NCI-H146 treated with DMSO at 0.1 percent for 48 hours (cell line): ENCODE data around the gene PTPN9.
"Not testable (repeated sequence)": the region's sequence is repeated elsewhere in the genome, so short reads cannot be mapped to it uniquely, and the experiment has no call there.

Experiments used
- DNase-seq: peaks from one replicate; lab custom pipeline; 2025; ENCODE audit not compliant: unreplicated experiment; lab: John Stamatoyannopoulos, UW

PTPN9 gene

DNA sequence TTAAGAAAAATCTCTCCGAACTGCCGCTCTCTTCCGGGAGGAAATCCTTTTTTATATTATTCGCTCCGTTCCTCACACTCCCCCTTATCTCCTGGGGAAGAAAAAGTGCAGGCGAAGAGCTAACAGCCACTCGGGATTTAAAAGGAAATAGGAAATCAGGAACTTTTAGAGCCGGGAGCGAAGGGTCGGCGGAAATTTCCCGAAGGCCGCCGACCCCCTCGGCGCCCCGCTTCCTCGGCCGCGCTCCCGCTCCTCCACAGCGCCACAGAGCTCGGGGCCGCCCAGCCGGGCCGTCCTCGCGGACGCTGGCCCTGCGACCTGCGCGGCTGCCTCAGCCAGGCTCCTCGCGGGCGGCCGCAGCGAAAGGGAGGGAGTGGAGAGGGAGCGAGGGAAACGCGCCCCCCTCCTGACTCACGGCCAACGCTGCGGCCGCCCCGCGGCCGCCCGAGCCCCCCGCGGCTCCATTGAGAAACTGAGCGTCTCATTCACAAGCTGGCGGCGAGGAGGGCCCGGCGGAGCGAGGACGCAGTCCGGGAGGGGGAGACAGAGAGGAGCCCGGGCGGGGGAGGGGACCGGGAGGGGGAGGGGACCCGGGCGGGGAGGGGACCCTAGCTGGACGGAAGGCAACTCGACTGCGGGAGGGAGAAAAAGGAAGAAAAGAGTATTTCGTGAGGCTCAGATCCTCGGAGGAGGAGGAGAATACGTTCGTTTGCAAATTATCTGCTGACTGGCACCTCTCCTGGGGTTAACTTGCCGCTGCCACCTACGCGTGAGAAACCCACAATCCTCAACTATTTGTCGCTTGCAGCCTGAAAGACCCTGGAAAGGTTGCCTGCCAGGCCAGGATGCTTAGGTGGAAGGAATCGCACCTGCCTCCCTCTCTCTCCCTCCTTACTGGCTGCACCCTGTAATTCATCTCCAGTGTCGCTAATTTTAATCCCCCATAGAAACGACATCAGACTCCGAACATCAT is at the start of gene PTPN9:
Gene PTPN9, minus strand, starts transcription at position 368 of the 973 bp plus-strand sequence. CDS start 539 bp downstream, outside the sequence.
- peak; percentile 56 for DNase-seq

- peak; percentile 63 for DNase-seq
Observed at GRCh38 chr15:75625542-75626347, 46.6 kb upstream of the PTPN9 start, which contains the start of gene SNUPN. Gene SNUPN (minus strand): TSS chr15:75625725. CDS start chr15:75621051, 4,674 bp downstream.

GRCh38 chr15:75622505-75622904 is 43.4 kb upstream of the PTPN9 start:
- DNase-seq = no peak

GRCh38 chr15:75620841-75621391 is 41.8 kb upstream of the PTPN9 start:
- no peak for DNase-seq

DNA sequence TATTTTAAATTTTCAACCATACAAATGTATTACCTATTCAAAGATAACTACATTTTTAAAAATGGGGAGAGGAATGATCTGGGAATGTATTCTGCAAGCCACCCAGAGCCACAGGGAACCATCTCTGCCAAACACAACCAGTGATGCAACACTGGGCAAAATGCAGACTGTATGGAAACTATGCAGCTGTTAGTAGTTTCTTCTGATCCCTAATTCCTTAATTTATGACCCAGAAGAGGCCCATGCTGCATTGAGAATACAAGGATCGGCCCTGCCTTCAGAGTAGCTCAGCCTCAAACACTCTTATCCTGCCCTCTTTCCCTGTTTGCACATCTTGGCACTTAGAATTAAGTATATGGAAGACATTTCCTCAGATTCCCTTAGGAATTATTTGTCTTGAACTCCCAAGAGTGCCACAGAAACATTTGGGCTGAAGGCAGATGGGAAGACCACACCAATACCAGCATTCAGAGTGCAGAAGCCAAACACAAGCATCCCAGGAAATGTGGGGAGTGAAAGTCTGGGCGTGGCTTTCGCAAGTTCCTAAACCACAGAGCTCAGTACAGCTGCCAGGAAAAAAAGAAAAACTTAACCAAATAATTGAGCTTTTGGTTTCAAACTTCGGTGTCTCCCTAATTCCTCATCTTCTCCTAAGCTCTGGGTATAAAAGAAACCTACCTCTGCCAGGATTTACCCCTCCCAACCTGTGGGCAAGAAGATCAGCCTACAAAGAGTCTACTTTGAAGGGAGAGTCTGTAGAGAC is 41.1 kb upstream of the PTPN9 start:
- DNase-seq = no peak

DNA sequence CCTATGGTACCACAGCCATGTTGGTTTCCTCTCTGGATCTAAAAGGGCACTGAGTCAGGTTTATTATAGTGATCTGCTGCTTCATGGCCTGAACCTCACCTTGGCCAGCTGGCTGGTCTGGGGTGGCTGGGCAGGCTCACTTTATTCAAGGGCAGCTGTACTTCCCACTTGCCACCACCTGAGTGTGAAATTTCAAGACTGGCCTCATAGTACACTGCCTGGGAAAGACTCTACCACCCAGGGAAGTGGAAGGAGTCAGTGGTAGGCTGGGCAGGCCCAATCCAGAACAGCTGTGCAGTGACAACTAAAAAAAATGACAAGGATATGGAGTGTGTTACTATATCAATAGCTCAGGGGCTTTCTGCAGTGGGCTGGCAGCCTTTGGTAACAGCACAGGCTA is 37.7 kb upstream of the PTPN9 start:
- no peak for DNase-seq

DNA sequence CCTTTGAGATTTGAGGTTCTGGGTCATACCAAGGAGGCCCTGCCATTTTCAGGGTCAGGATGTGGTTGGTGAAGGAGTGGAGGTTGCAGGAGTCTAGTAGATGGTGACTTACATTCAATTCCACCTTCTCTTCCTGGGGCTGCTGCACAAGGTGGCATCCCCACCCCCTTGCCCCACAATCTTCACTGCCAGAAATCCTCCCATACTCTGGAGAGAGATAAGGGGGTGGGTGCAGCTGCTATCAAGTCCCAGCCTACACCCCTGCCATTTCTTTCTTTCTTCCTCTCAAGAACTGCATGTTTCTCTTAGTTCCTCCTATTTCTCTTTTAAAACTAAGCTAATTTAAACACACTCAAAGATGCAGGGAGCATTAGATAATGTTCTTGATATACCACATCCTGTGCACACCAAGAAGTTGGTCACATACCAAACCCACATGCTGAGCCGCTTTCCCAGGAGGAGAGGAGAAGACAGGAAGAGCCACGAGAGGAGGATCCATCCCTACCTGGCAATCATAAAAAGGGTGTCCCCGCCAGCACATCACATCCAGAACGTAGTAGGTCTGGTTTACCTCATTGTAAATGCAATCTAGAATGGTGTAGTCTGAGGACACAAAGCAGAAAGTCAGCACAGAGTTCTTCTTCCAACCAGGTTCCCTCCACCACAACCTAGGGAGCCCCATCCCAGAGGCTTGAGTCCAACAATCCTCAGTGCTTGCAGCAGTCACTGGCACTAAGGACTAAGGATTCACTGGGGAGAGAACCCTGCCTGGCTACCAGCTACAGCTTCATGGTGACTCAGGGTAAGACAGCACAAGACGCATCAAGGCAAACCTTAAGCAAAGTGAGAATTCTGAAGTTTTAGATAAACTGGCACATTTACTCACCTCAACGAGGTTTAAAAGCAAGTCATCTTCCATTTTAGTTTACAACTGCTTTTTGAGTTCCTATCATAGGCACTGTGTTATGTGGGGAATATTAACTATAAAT is 27.9 kb upstream of the PTPN9 start:
- no peak for DNase-seq

DNA sequence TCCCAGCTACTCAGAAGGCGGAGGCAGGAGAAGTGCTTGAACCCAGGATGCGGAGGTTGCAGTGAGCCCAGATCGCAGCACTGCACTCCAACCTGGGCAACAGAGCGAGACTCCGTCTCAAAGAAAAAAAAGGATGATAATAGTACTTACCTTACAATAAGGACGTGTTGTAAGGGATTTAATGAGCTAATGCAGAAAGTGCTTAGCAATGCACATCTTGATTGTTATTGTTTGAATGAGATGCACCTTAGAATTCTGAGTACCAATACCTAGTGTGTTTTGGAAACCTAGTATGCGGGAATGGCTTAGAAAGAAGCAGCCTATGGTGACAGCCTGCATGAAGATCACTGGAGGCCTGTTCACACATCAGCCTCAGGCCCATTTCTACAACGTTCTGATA is 26.9 kb upstream of the PTPN9 start:
- no peak for DNase-seq

GRCh38 chr15:75599401-75599800 is 20.3 kb upstream of the PTPN9 start:
- no peak for DNase-seq

- DNase-seq = no peak
Observed at GRCh38 chr15:75598361-75598760, 19.2 kb upstream of the PTPN9 start.

DNA sequence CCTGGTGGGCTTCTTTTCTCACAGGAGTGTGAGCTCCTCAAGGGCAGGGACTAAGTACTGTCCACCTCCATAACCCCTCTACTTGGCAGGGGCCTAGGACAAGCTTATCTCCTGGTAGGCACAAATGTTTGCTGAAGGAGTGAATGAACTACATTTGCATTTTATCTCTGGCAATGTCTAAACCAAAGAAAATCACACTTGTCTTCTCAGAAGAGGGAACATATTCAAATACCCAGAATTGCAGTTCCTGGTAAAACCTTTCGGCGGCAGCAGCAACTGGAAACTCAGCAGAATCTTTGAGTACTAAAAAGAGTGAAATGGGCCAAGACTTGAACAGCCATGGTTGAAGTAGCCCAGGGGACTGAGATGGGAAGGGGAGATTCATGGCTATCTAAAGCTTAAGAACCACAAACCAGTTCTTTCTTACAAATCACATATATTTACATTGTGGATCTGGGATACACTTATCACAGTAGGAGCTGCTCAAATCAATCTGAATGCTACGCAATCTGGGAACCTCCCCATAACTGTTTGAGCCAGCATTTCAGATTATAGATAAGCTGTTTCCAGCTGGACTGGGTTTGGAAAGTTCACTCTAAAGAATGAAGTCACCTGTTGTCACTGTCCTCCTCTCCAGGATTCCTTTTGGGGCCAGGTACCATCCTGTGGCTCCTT is 18.7 kb upstream of the PTPN9 start:
- no peak for DNase-seq

DNA sequence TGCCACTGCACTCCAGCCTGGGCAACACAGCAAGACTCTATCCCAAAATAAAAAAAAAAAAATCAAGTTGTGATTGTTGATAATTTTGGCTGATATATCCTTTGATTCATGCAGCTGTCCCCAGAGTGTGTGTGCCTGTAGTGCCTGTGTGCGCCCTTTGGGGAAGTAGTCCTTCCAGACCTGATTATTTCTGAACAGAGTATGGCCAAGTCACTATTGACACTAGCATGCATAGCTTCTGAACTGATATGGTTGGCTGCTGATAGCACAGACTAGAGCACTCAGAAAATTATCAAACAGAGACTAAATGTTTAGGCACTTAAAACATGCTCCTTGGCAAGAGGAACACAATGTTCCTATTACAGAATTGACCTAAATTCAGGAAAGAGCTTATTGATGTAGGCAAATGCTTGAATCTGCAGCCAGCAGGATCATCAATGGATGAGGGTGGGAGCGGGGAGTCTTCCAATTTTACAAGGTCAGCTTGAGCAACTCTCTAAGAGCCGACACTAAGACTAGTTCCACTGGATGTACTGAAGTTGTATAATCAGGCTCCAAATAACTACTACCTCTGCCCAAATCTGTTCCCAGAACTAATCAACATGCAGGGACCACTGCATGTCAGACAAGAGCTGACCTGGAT is 17.7 kb upstream of the PTPN9 start:
- DNase-seq = no peak

DNA sequence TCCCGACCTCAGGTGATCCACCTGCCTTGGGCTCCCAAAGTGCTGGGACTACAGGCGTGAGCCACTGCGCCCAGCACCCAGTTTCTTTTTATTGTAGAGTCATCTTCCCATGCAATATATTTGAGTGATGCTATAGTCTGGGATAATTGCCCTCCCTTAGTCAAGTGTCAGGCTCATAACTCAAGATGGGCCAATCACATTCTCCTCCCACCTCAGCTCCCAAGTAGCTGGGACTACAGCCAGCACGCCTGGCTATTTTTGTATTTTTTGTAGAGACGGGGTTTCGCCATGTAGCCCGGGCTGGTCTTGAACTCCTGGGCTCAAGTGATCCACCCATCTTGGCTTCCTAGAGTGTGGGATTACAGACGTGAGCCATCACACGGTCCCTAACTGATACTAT is 15.2 kb upstream of the PTPN9 start:
- DNase-seq = no peak

GRCh38 chr15:75591655-75592364 is 12.7 kb upstream of the PTPN9 start:
- no peak for DNase-seq

GRCh38 chr15:75590239-75590638 is 11.1 kb upstream of the PTPN9 start:
- DNase-seq = no peak

- no peak for DNase-seq
Observed at GRCh38 chr15:75589071-75589470, 10.0 kb upstream of the PTPN9 start.

- DNase-seq = not testable (repeated sequence)
Observed at GRCh38 chr15:75586422-75586821, 7.3 kb upstream of the PTPN9 start.

DNA sequence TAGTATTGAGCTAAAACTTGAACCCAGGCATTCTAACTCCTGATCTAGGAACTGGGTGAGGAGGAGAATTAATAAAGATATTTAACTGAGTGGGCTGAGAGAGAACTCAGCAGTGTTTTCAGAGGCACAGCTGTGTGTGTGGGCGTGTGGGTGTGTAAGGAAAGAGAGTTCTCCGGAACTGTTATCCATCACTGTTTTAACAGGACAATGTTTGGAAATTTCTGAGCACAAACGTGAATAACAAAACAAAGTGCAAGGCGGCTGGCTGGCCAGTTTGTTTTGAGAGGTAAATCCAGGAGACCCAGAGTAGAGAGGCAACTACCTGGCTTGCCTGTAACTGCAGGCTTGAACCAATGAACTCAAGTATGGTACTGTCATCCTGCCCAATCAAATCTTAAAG is 5.0 kb upstream of the PTPN9 start:
- no peak for DNase-seq
